ENCODE measurements around the gene FMNL2. TPM values are rescaled to one million over a fixed set of nuclear protein-coding genes. Genes with fewer than 3 reads are reported as not detected.
A peak's percentile ranks its signal among the peaks of the same experiment; 100 is the strongest.

The FMNL2 gene
- total RNA-seq, 3 donors from 2014 or later: 11.5 to 25.4 (median 12.0) TPM

GRCh38 chr2:152644189-152644873 lies 309.4 kb downstream of the FMNL2 start:
- no peaks in the 10 kb centered on the region for H3K36me3 ChIP-seq (ENCODE audit: low read depth)
- H3K9me3 ChIP-seq: no peaks in the 10 kb centered on the region
- no peak for TF ChIP-seq CTCF (IDR thresholded peaks at IDR 0.05)
- no peak overlapping the region for H3K4me3 ChIP-seq
- ATAC-seq: no peak
- intact Hi-C loops (cut with DNase I, micrococcal nuclease): no loop called here
- no peak for DNase-seq
- H3K4me1 ChIP-seq (ENCODE audit: low read depth): peaks cover 6% of the 10 kb centered on the region

GRCh38 chr2:152646264-152646663 lies 311.3 kb downstream of the FMNL2 start:
- TF ChIP-seq CTCF (IDR thresholded peaks at IDR 0.05): no peak
- ATAC-seq: no peak
- H3K36me3 ChIP-seq (ENCODE audit: low read depth): no peaks in the 10 kb centered on the region
- H3K4me1 ChIP-seq (ENCODE audit: low read depth): peaks cover 6% of the 10 kb centered on the region
- no peak overlapping the region for H3K4me3 ChIP-seq
- no peak for DNase-seq
- intact Hi-C loops (cut with DNase I, micrococcal nuclease): no loop called here
- no peaks in the 10 kb centered on the region for H3K9me3 ChIP-seq

- Histone ChIP-seq H3K36me3 (ENCODE audit: low read depth) (no peaks in the 10 kb centered on the region), H3K4me3 (no peak overlapping the region), H3K9me3 (no peaks in the 10 kb centered on the region), H3K4me1 (ENCODE audit: low read depth) (peaks cover 6% of the 10 kb centered on the region)
- ATAC-seq (peak; percentile 17), DNase-seq (no peak)
- no peak for TF ChIP-seq CTCF (IDR thresholded peaks at IDR 0.05)
- intact Hi-C loops (cut with DNase I, micrococcal nuclease): no loop called here
These were observed 311.8 kb downstream of the FMNL2 start for GRCh38 chr2:152646775-152647174.

- peak; percentile 86 for ATAC-seq
- Histone ChIP-seq H3K9me3 (no peaks in the 10 kb centered on the region), H3K4me3 (no peak overlapping the region), H3K4me1 (ENCODE audit: low read depth) (peaks cover 6% of the 10 kb centered on the region), H3K36me3 (ENCODE audit: low read depth) (no peaks in the 10 kb centered on the region)
- DNase-seq: peak; percentile 60 to 73 (median 66)
- intact Hi-C loops (cut with DNase I, micrococcal nuclease): no loop called here
- TF ChIP-seq CTCF (IDR thresholded peaks at IDR 0.05): no peak
These were observed 312.6 kb downstream of the FMNL2 start for GRCh38 chr2:152647552-152647951.

DNA sequence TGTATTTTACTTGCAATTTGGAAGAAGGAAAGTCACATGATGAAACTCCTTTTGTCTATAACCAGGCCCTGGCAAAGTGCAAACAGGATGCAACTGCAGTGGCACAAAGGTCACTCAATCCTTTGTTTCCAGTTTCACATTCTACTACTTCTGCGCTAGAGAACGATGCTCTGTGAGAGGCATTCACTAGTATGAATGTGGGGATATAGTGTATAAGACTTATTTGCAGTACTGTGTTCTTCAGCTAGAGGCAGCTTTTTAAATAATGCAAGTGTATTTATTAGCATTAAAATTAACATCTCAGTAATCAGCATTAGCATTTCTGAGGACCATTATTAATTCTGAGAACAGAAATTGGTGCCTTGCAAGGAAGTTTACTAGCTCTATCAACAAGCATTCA lies 313.4 kb downstream of the FMNL2 start:
- no peaks in the 10 kb centered on the region for H3K9me3 ChIP-seq
- no peaks in the 10 kb centered on the region for H3K36me3 ChIP-seq (ENCODE audit: low read depth)
- DNase-seq (peak in 1 of 3 donors; percentile 29), ATAC-seq (peak; percentile 84)
- H3K4me1 ChIP-seq (ENCODE audit: low read depth): peaks cover 6% of the 10 kb centered on the region
- TF ChIP-seq CTCF (IDR thresholded peaks at IDR 0.05): no peak
- H3K4me3 ChIP-seq: no peak overlapping the region
- intact Hi-C loops (cut with DNase I, micrococcal nuclease): no loop called here
